Measurements from ENCODE around the gene CENPS. TPM values are rescaled to one million over a fixed set of nuclear protein-coding genes. Genes with fewer than 3 reads are reported as not detected.

The CENPS gene
- total and polyA plus RNA-seq, 2 donors (not counting 1 experiment from before 2014, with no cell fraction given): 10.2 to 11.9 TPM

- no peak for TF ChIP-seq EZH2 (IDR thresholded peaks at IDR 0.05; ENCODE audit: low read length, missing control alignments)
- TF ChIP-seq, protein P1, sequence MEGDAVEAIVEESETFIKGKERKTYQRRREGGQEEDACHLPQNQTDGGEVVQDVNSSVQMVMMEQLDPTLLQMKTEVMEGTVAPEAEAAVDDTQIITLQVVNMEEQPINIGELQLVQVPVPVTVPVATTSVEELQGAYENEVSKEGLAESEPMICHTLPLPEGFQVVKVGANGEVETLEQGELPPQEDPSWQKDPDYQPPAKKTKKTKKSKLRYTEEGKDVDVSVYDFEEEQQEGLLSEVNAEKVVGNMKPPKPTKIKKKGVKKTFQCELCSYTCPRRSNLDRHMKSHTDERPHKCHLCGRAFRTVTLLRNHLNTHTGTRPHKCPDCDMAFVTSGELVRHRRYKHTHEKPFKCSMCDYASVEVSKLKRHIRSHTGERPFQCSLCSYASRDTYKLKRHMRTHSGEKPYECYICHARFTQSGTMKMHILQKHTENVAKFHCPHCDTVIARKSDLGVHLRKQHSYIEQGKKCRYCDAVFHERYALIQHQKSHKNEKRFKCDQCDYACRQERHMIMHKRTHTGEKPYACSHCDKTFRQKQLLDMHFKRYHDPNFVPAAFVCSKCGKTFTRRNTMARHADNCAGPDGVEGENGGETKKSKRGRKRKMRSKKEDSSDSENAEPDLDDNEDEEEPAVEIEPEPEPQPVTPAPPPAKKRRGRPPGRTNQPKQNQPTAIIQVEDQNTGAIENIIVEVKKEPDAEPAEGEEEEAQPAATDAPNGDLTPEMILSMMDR (conservative IDR thresholded peaks at IDR 0.05 in 1 of 2, IDR thresholded peaks at IDR 0.05 in 1 of 2; ENCODE audit: low read depth in 1 of 2, low read length in 2 of 2): no peak
- Histone ChIP-seq H3K4me3 (replicated peaks in 1 of 4; ENCODE audit: control extremely low read depth in 1 of 4, insufficient read depth in 1 of 4, low read depth in 3 of 4, low read length in 4 of 4) (no peak overlapping the region), H3K4me1 (ENCODE audit: control insufficient read depth, extremely low read depth, insufficient read depth, low read length) (no peaks in the 10 kb centered on the region), H3K27me3 (ENCODE audit: control insufficient read depth, insufficient read depth, low read length) (no peaks in the 10 kb centered on the region), H2AFZ (ENCODE audit: low read length) (no peak overlapping the region), H3K79me2 (ENCODE audit: control insufficient read depth, insufficient read depth, low read length) (no peaks in the 10 kb centered on the region), H4K20me1 (ENCODE audit: control insufficient read depth, extremely low read depth, insufficient read depth, low read length) (no peaks in the 10 kb centered on the region), H3K9me3 (ENCODE audit: control insufficient read depth, insufficient read depth, low read depth, low read length) (no peaks in the 10 kb centered on the region), H3K9ac (ENCODE audit: insufficient read depth, low read length) (no peak overlapping the region), H3K36me3 (ENCODE audit: control insufficient read depth, insufficient read depth, low read length) (no peaks in the 10 kb centered on the region), H3K27ac (ENCODE audit: insufficient read depth, low read length) (no peak overlapping the region), H3K4me2 (ENCODE audit: extremely low read depth, insufficient read depth, low read length) (no peak overlapping the region)
- no peak for DNase-seq (ENCODE audit: low read depth in 2 of 2)
Measured at GRCh38 chr1:10444248-10444647, 14.0 kb downstream of the CENPS start.

DNA sequence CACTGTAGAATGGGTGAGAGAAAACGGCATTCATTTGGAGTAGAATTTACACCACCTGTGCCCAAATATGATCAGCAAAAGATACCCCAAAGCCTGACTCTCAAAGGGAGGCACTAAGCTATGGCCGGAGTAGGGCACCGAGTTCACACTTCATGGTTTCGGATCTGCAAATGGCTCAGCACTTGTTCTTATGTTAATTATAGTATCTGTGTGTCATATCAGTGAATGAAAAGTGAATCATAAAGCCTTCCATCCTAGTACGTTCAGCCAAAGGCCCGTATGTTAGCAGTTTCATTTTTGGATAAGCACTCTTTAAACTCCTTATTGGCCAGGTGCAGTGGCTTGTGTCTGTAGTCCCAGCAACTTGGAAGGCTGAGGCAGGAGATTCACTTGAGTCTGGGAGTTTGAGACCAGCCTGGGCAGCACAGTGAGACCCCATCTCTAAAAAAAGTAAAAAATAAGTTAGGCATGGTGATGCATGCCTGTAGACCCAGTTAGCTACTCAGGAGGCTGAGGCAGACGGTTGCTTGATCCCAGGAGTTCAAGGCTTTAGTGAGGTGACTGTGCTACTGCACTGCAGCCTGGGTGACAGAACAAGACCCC is 14.7 kb downstream of the CENPS start:
- no peak overlapping the region for H3K4me2 ChIP-seq (ENCODE audit: extremely low read depth, insufficient read depth, low read length)
- no peak overlapping the region for H3K27ac ChIP-seq (ENCODE audit: insufficient read depth, low read length)
- no peaks in the 10 kb centered on the region for H4K20me1 ChIP-seq (ENCODE audit: control insufficient read depth, extremely low read depth, insufficient read depth, low read length)
- no peaks in the 10 kb centered on the region for H3K36me3 ChIP-seq (ENCODE audit: control insufficient read depth, insufficient read depth, low read length)
- H3K79me2 ChIP-seq (ENCODE audit: control insufficient read depth, insufficient read depth, low read length): no peaks in the 10 kb centered on the region
- H3K9me3 ChIP-seq (ENCODE audit: control insufficient read depth, insufficient read depth, low read depth, low read length): no peaks in the 10 kb centered on the region
- no peak for DNase-seq (ENCODE audit: low read depth in 2 of 2)
- H3K4me1 ChIP-seq (ENCODE audit: control insufficient read depth, extremely low read depth, insufficient read depth, low read length): no peaks in the 10 kb centered on the region
- no peak overlapping the region for H2AFZ ChIP-seq (ENCODE audit: low read length)
- no peak overlapping the region for H3K9ac ChIP-seq (ENCODE audit: insufficient read depth, low read length)
- H3K4me3 ChIP-seq (replicated peaks in 1 of 4; ENCODE audit: control extremely low read depth in 1 of 4, insufficient read depth in 1 of 4, low read depth in 3 of 4, low read length in 4 of 4): no peak overlapping the region
- no peak for TF ChIP-seq EZH2 (IDR thresholded peaks at IDR 0.05; ENCODE audit: low read length, missing control alignments)
- TF ChIP-seq, protein P1 (conservative IDR thresholded peaks at IDR 0.05 in 1 of 2, IDR thresholded peaks at IDR 0.05 in 1 of 2; ENCODE audit: low read depth in 1 of 2, low read length in 2 of 2): no peak
- H3K27me3 ChIP-seq (ENCODE audit: control insufficient read depth, insufficient read depth, low read length): no peaks in the 10 kb centered on the region

GRCh38 chr1:10446790-10447422 is 16.7 kb downstream of the CENPS start:
- TF ChIP-seq EZH2 (IDR thresholded peaks at IDR 0.05; ENCODE audit: low read length, missing control alignments): no peak
- TF ChIP-seq, protein P1 (conservative IDR thresholded peaks at IDR 0.05 in 1 of 2, IDR thresholded peaks at IDR 0.05 in 1 of 2; ENCODE audit: low read depth in 1 of 2, low read length in 2 of 2): no peak
- H2AFZ ChIP-seq (ENCODE audit: low read length): no peak overlapping the region

More at GRCh38 chr1:10446790-10447422, 16.7 kb downstream of the CENPS start:
- Histone ChIP-seq H3K9ac (ENCODE audit: insufficient read depth, low read length) (no peak overlapping the region), H3K4me2 (ENCODE audit: extremely low read depth, insufficient read depth, low read length) (no peak overlapping the region), H3K4me3 (replicated peaks in 1 of 4; ENCODE audit: control extremely low read depth in 1 of 4, insufficient read depth in 1 of 4, low read depth in 3 of 4, low read length in 4 of 4) (no peak overlapping the region), H3K27me3 (ENCODE audit: control insufficient read depth, insufficient read depth, low read length) (no peaks in the 10 kb centered on the region), H3K36me3 (ENCODE audit: control insufficient read depth, insufficient read depth, low read length) (no peaks in the 10 kb centered on the region), H3K79me2 (ENCODE audit: control insufficient read depth, insufficient read depth, low read length) (no peaks in the 10 kb centered on the region), H3K27ac (ENCODE audit: insufficient read depth, low read length) (no peak overlapping the region), H3K9me3 (ENCODE audit: control insufficient read depth, insufficient read depth, low read depth, low read length) (no peaks in the 10 kb centered on the region), H3K4me1 (ENCODE audit: control insufficient read depth, extremely low read depth, insufficient read depth, low read length) (peaks cover 2% of the 10 kb centered on the region), H4K20me1 (ENCODE audit: control insufficient read depth, extremely low read depth, insufficient read depth, low read length) (no peaks in the 10 kb centered on the region)
- DNase-seq (ENCODE audit: low read depth in 2 of 2): no peak
